Fibroblast of the conjunctiva (primary cell): ENCODE measurements around the gene CEBPB.

Experiments used
- DNase-seq: peaks from one replicate; pipeline ENCODE4 v3.0.0-alpha.2; 2010; ENCODE audit warnings: low read depth

CEBPB gene

DNA sequence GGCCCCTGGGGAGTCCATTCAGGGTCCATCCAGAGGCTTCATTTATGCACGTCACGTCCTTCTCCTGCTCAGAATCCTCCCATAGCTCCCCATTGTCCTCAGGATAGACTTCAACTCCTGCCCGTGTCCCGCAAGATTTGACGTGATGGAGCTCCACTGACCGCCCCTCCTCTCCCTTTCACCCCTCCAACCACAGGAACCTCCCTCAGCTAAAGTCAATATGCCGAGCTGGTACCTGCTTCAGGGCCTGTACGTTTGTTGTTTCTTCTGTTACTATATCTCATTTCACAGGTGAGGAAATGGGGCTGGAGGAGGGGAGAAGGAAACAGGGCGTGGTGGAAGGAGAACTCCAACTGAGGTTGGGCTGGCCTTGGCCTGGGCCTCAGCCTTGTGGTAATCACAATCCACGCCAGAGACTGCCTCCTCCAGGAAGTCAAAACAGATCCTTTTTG lies 38.6 kb downstream of the CEBPB start:
- no peak for DNase-seq

- DNase-seq: no peak
These were observed 39.6 kb downstream of the CEBPB start for GRCh38 chr20:50230184-50230583.

DNA sequence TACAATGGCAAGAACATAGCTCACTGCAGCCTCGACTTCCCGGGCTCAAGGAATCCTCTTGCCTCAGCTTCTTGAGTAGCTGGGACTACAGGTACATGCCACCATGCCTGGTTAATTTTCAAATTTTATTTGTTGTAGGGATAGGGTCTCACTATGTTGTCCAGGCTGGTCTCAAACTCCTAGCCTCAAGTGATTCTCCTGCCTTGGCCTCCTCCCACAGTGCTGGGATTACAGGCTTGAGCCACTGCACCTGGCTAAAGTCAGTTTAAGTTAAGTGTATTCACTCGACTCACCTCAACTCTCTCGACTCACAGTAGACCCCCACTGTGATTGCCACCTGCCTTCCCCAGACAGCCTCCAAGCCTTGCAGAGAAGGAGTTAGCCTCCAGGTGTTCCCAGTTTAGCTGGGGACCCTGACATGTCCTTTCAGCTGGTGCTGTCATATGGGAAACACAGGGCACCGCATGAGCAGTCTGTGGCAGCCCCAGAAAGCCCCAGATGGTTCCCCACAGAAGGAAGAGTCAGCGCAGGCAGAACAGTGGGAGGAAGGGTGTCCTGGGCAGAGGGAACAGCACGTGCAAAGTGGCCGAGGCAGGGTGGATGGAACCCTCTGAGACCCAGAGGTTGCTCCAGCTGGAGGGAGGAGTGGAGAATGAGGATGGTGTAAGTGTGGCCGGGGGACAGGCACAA lies 40.4 kb downstream of the CEBPB start:
- DNase-seq: no peak

- DNase-seq: no peak
These were observed 41.2 kb downstream of the CEBPB start for GRCh38 chr20:50231854-50232253.

- DNase-seq: no peak
These were observed 42.2 kb downstream of the CEBPB start for GRCh38 chr20:50232651-50233324.

DNA sequence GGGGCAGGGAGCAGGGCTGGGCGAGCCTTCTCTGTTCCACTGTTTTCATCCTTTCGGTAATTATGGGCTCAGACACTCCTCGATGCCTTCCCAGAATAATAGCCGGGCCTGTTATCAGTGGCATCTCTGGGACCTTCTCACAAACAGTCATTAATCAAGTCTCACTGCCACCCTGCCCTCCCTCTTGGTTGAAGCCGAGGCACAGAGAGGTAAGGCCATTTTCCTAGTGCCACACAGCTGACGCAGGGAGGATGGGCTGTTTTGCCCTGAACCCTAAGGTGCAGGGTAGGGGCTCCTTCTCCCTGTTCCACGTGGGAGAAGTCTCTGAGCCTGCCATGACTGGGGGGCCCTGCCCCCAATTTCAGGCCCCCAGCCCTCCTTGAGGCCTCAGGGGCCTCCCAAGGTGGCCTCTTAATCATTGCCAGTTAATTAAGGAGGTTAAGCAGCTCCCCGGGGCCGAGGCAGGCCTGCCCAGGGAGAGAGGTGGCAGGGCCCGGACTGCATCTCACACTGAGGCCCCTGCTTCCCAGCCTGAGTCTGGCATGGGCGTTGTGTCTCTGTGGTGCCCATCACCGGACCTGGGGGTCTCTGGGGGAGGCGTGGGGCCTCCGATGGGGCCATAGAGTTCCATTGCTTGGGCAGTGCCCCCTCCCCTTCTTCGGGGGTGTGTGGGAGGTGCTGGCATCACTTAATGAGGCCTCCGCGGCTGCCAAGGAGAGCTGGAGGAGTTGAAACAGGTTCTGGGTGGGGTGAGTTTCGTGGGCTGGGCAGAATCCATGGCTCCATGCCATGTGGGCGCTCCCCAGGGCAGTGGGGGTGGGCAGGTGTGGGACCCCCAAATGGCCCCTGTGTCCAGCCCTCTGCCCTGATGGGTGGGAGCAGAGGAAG lies 42.9 kb downstream of the CEBPB start:
- no peak for DNase-seq

DNA sequence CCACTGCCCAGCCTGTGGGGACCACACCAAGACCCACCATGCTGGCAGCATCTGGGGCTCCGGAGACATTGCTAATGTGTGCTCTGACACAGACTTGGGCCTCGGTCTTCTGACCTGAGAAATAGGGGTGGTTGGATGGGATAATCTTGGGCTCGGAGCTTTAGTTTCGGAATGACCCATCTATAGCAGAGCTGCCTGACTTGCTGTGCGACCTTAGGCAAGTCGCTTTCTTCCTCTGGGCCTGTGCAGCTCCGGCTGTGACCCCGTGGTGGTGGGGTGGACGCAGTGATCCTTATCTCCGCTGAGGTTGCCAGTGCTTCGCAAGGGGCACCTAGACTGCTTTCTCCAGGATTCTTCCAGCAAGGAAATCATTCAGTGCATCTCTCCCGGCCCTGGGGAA lies 43.7 kb downstream of the CEBPB start:
- DNase-seq: no peak

GRCh38 chr20:50237349-50237748 lies 46.7 kb downstream of the CEBPB start:
- no peak for DNase-seq

- no peak for DNase-seq
These were observed 47.6 kb downstream of the CEBPB start for GRCh38 chr20:50238081-50238800.

DNA sequence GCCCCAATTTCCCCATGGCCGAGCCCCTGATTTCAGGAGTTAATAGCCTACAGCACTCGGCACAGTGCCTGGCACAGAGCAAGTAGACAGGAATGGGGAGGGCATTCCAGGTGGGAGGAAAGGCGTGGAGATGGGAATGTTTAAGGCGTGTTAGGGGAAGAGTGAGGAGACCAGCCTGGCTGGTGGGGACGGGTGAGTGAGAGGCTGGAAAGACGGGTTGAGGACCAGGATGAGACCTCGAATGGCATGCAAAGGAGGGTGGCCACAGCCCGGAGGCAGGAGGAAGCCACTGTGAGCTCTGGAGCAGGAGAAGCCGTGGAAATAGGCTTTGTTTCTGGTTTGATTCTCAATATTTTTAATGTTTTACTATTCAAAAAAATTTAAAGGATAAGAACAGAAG lies 49.5 kb downstream of the CEBPB start:
- no peak for DNase-seq

DNA sequence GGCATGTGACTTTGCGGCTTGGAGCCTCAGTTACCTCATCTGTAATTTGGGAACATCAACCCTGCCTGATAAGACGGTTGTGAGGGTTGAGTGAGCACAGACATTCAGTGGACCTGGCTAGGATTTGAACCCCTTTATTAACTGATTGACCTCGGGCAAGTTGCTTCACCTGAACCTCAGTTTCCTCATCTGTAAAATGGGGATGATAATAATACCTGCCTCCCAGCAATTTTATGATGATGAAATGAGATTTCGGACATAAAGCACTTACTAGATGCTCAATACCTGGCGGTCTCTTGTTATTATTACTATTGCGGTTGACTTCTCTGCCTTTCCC lies 51.5 kb downstream of the CEBPB start:
- no peak for DNase-seq
